Uterus (tissue), 2 donors: ENCODE measurements around the gene KCNQ1.

Source experiments
- POLR2A ChIP-seq, 2 donors: fragments of 450-650 bp; IDR thresholded peaks; one replicate each; pipeline ENCODE4 v1.6.1; 2016; ENCODE audit warnings: antibody characterized with exemption in 2 of 2, mild to moderate bottlenecking in 1 of 2, moderate library complexity in 1 of 2
- TF ChIP-seq, protein P1 (sequence below), 4 experiments: fragments of 200-600 bp in 2 of 4; fragments of 450-650 bp in 2 of 4; sonication (generic) in 2 of 4; IDR thresholded peaks; one replicate each; pipeline ENCODE4 v1.5.1; 2016 to 2019; ENCODE audit warnings: antibody characterized with exemption in 4 of 4, mild to moderate bottlenecking in 2 of 4, moderate library complexity in 1 of 4

DNA sequence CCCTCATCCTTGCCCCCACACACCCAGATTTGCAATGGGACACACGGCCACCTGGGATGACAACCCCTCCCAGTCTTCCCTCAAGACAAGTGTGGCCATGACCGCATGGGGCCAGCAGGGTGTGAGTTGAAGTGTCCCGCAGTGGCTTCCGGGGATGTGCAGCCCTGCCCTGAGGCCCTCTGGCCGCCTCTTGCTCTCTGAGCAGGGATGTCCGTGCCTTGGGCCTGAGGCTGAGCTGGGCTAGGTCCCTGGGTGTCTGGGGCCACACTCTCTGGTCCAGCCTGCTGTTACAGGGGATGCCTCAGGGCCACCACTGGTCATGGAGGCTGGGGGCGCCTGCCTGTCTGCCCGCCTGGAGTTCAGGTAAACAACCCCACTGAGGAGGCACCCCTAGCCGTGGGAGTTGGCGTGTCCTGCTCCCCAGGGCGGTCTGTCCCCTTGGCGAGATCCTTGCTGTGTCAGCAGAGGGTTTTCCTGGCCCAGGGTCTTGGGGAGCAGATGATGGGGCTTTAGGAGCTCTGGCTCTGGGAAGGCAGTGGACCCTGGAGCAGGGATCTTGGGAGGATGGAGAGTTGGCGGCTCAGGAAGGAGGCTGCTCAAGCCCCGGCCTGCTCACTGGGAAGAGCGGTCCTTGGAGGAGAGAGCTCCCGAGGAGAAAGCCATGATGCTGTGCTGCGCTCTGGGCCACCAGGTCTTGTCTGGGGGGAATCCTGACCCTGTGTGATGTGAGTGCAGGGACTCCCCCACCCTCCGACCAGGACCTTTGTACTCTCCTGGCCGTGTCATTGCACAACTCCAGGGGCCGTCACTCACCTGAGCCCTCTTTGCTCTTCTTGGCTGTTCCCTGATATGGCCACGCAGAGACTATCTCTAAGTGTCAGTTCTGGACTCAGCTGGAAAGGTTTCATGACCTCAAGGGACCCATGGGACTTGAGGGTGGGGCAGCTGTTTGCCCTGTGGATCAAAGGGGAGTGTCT is 67.9 kb downstream of the KCNQ1 start:
- TF ChIP-seq, protein P1, sequence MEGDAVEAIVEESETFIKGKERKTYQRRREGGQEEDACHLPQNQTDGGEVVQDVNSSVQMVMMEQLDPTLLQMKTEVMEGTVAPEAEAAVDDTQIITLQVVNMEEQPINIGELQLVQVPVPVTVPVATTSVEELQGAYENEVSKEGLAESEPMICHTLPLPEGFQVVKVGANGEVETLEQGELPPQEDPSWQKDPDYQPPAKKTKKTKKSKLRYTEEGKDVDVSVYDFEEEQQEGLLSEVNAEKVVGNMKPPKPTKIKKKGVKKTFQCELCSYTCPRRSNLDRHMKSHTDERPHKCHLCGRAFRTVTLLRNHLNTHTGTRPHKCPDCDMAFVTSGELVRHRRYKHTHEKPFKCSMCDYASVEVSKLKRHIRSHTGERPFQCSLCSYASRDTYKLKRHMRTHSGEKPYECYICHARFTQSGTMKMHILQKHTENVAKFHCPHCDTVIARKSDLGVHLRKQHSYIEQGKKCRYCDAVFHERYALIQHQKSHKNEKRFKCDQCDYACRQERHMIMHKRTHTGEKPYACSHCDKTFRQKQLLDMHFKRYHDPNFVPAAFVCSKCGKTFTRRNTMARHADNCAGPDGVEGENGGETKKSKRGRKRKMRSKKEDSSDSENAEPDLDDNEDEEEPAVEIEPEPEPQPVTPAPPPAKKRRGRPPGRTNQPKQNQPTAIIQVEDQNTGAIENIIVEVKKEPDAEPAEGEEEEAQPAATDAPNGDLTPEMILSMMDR (IDR thresholded peaks at IDR 0.05) = no peak
- TF ChIP-seq POLR2A (IDR thresholded peaks at IDR 0.05) = no peak
